Fibroblast of lung (primary cell): ENCODE results near the gene ADGRG3.

ENCODE experiments used
- CTCF ChIP-seq, 2 donors: IDR thresholded peaks in 1 of 2; conservative IDR thresholded peaks in 1 of 2; 1 replicate in 1 of 2; 2 replicates in 1 of 2; pipeline ENCODE4 v1.5.1; 2011 to 2012; ENCODE audit warnings: low read length in 2 of 2, control low read depth in 1 of 2, inconsistent platforms in 1 of 2, low read depth in 1 of 2, mild to moderate bottlenecking in 1 of 2
- EZH2 ChIP-seq: IDR thresholded peaks from 2 replicates; pipeline ENCODE4 v1.5.1; 2012; ENCODE audit warnings: low read length, control low read depth, mild to moderate bottlenecking; ENCODE audit errors: missing control alignments

DNA sequence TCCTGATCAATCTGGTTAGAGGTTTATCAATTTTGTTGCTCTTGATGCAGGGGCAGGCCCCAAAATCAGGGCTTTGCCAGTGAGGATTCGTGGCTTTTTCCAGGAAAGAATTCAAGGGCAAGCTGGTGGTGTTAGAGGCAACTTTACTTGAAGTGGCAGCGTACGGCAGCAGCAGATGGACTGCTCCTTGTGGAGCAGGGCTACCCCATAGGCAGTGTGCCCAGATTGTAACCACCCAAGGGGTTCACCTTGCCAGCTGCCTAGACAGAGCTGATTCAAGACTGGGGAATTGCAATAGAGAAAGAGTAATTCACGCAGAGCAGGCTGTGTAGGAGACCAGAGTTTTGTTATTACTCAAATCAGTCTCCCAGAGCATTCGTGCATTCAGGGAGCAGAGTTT, 43.2 kb downstream of the ADGRG3 start:
- TF ChIP-seq CTCF (conservative IDR thresholded peaks at IDR 0.05 in 1 of 2, IDR thresholded peaks at IDR 0.05 in 1 of 2; ENCODE audit: low read depth in 1 of 2, low read length in 2 of 2), result no peak
- no peak for TF ChIP-seq EZH2
